ENCODE results near the gene CACNA2D1.

CACNA2D1 gene

GRCh38 chr7:82443547-82444219 lies at the start of gene CACNA2D1:
Gene CACNA2D1 (minus strand): TSS chr7:82443777.
- no peak for DNase-seq (ENCODE audit: low read depth, low spot score)

GRCh38 chr7:82481499-82482097 lies 38.0 kb upstream of the CACNA2D1 start:
- no peak for DNase-seq (ENCODE audit: low read depth, low spot score)

DNA sequence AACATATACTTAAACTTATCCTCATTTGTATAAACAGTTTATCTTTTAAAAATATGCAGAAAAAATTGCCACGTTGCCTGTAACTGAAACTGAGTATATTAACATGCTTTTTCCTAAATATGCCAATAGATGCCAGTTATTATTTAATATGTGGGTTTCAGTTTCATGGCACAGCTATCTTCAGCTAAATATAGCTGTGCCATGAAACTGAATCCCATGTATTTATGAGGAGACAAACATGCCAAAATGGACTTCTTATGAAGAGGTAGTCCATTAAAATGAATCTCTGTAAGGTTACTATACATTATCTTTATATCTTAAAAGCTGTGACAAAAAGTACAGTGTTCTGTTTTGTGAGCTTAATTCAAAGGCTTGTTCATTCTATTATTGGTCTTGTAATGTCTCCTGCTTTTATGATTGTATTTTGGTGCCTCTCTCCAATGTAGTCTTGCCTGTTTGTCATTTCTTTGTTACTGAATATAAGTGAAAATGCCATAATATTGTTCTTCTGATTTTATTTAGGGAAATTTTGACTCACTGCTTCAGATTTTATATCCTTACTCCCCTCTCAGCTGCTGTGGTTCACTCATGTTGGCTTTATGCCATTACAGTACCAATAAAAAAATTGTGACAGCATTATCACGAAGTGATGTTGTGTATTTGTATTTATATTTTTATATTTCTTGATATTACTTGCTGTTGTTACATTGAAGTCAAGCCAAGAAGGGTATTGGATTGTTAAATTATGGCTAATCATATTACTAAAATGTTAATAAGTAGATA lies 34.3 kb upstream of the CACNA2D1 start:
- DNase-seq (ENCODE audit: low read depth, low spot score), result no peak

DNA sequence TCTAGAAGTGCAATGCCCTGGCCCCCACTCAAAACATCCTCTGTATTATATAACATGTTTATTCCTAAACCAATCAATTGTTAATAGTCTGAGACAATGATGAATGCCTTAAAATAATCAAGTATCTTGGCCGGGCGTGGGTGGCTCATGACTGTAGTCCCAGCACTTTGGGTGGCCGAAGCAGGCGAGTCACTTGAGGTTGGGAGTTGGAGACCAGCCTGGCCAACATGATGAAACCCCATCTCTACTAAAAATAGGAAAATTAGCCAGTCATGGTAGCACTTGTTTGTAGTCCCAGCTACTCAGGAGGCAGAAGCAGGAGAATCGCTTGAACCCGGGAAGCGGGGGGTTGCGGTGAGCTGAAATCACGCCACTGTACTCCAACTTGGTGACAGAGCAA lies 29.4 kb upstream of the CACNA2D1 start:
- DNase-seq (ENCODE audit: low read depth, low spot score), result no peak

DNA sequence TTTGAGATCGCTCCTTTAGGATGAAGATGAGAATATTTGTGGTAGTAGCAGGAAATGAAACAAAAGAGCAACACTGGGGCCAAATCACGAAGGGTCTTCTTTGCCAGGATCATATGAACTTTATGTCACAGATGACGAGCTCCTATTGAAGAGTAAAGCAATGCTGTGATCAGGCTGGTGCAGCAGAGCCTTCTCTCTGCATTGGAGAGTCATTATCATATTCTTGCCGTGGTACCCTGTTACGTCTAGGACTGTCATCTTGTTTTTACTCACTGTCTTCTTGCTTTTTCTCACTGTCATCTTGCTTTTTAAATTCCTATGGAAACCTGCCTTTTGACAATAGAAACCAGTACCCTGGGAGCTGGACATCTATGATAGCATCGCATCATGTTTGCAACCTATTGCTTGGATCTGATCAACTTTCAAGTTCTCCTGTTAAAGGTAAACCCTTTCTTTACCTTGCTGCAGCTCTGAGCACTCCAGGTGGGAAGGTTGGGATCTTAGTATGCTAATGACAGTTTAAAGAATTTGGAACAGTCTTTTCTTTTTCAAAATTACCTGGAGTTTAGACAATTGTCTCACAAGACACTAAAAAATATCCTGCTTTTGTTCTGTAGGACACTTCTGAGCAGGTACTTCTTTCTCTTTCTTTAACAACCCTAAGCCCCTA lies 27.9 kb upstream of the CACNA2D1 start:
- DNase-seq (ENCODE audit: low read depth, low spot score), result no peak

GRCh38 chr7:82469207-82469606 lies 25.6 kb upstream of the CACNA2D1 start:
- no peak for DNase-seq (ENCODE audit: low read depth, low spot score)

GRCh38 chr7:82468435-82468834 lies 24.9 kb upstream of the CACNA2D1 start:
- DNase-seq (ENCODE audit: low read depth, low spot score), result no peak

DNA sequence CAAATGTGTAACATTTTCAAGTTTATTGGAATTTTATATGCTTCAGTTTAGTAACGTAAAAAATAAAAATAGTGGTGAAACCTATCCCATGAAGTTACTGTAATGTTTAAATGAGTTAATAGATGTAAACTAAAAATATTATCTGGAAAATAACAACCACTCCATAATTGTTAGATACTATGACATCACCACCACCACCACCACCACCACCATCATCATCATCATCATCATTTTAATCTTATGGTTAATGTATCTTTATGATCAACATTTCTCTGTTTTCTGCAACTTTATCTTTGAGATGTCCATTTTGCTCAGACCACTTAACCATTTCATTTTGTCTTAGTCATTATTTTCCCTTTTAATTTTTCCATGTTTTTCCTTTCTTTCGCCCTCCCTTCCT lies 23.4 kb upstream of the CACNA2D1 start:
- DNase-seq (ENCODE audit: low read depth, low spot score), result no peak

DNA sequence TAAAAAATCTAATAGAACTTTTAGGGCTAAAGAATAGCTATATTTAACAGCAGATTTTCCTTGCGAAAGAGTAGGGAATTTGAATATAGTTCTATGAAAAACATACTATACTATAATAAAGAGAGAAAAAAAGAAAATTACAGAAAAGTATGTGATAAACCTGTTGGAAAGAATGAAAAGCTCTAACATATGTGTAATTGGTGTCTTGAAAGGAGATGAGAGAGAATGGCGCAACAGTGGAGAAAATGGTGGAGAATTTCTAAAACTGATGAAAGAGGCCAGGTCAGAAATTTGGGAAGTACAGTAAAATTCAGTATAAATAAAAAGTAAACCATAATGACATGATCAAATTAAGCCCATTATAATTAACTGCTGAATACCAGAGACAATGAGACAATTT lies 20.8 kb upstream of the CACNA2D1 start:
- DNase-seq (ENCODE audit: low read depth, low spot score), result no peak

- no peak for DNase-seq (ENCODE audit: low read depth, low spot score)
Observed at GRCh38 chr7:82455295-82455694, 11.7 kb upstream of the CACNA2D1 start.

DNA sequence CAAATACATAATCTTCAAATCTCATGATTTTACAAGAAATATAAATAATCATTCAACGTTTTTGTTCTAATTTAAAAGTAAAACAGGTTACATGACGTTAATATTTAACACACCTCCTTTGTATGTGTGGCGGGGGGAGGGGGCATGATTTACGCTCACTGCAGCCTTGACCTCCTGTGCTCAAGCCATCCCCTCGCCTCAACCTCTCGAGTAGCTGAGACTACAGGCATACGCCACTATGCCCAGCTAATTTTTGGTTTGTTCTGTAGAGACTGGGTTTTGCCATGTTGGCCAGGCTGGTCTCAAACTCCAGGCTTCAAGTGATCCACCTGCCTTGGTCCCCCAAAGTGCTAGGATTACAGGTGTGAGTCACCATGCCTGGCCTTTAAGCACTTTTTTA lies 7.2 kb upstream of the CACNA2D1 start:
- DNase-seq (ENCODE audit: low read depth, low spot score), result no peak

- DNase-seq (ENCODE audit: low read depth, low spot score), result no peak
Observed at GRCh38 chr7:82449910-82450309, 6.3 kb upstream of the CACNA2D1 start.

GRCh38 chr7:82446897-82447296 lies 3.3 kb upstream of the CACNA2D1 start:
- DNase-seq (ENCODE audit: low read depth, low spot score), result no peak

DNA sequence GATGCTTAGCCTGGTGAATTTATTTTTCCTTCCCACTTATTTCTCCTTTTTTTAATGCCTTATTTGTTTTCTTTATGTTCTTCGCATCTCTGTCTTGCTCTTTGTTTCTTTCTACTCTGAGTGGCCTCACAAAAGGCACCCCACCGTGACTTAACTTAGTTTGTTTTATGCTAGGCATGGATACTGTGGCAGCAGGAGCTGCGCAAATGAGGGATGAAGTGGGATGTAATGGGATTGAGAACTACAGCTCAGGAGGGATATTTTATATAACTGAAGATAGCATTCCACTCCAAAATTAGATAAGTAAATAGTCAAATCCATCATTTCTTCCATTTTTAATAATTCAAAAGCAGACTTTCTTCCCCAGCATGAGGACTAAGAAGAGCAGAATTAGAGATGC lies 1.7 kb upstream of the CACNA2D1 start:
- DNase-seq (ENCODE audit: low read depth, low spot score), result no peak

GRCh38 chr7:82444220-82444909 lies 788 bp upstream of the CACNA2D1 start:
- peak; percentile 72 for DNase-seq (ENCODE audit: low read depth, low spot score)

- peak; percentile 55 for DNase-seq (ENCODE audit: low read depth, low spot score)
Observed at GRCh38 chr7:82443036-82443546, 486 bp downstream of the CACNA2D1 start.

DNA sequence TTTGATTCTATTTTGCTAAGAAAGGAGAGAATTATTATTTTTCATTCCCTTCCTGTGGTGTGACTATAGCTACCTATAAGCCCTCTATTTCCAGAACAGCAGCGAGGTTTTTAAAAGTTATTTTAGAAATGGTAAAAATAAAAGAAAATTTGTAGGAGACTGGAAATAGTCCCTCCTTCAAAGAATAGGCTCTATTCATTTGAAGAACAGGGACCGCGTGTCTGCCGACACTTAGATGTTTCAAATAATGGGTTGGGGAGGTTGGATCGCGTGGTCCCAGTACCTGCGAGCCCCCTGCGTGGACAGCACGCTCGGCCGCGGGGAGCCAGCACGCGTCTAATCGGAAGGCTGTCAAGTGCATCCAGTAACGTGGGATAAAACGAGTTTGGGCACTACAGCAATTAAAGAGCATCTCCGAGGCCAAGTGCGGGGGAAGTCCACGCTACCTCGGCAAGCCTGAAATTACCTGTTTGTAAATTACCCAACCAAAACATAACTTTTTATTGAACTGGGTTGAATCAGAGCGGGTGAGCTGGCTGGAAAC lies 1.0 kb downstream of the CACNA2D1 start:
- peak; percentile 53 for DNase-seq (ENCODE audit: low read depth, low spot score)

DNA sequence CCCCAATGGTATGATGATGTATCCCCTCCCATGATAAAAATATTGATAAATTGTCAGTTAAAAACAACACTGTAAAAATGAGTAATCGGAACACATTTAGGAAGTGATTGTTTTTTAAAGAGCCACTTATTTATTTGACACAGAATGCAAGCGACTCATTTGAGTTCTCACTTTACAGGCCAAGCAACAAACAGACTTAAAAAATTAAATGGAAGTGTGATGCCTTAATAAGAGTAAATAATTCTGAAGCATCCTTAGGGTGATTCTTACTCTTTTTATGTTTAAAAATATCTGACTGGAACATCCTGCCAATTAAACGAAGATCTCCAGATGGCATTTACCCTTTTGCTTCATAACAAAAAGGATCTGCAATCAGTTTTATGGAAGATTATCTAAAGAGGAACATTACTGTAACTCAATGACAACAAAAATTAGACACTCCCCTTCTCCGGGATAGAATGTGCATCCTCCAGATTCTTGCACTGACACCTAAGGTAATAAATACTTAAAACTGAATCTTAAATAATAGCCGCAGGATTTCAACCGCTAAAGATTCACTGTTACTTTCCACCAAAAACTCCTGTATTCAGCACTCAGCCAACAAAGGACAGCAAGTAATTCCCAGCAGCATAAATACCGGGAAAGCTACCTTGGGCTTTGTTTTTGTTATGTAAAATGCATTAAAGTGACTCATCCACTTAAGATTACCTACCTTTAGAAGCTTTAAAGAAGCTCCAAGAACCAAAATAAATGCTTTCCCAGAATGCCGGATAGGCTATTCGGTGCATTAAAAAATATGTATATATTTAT lies 1.7 kb downstream of the CACNA2D1 start:
- peak; percentile 57 for DNase-seq (ENCODE audit: low read depth, low spot score)

DNA sequence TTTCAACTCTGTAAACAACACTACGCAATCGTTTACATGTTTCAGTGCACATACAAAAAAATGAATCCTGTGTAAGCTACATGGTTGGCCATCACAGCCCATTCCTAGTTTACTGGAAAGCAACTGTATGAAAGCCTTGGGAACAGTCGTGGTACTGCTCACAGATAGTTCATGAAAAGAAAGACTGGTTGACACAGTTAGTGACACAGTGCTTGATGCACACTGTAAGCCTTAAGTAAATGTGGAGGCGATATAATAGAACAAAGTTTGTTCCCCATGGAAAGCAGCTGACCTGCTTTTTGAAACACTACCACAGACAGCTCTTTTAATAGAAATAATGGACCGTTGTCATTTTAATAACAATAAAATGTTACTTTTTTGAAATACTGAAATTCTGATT lies 5.1 kb downstream of the CACNA2D1 start:
- DNase-seq (ENCODE audit: low read depth, low spot score), result no peak

DNA sequence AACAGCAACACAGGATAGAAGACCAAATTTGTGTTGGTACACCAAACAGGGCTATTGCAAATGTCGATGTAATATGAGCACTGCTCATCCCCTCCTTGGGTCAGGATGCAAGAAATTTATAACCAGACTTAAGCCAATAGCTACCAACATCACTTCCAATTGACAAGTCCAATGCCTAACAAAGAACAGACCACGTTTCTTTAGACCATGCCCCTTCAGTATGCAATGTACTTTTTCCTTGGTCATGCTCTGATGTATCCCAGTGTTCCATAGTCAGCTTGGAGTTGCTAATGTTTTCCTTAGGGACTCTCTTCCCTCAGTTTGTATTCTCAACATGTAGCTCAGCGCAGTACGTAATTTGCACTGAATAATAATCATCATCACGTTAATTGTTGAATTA lies 7.8 kb downstream of the CACNA2D1 start:
- no peak for DNase-seq (ENCODE audit: low read depth, low spot score)
